Renal cortical epithelial cell (primary cell): Measurements from ENCODE around the gene ZC3H7A. TPM values are rescaled to one million over a fixed set of nuclear protein-coding genes. Genes with fewer than 3 reads are reported as not detected.
A peak's percentile ranks its signal among the peaks of the same experiment; 100 is the strongest.
"Not testable (repeated sequence)": the region's sequence is repeated elsewhere in the genome, so short reads cannot be mapped to it uniquely, and the experiment has no call there.

Experiments used
- DNase-seq: peaks from one replicate; pipeline ENCODE4 v3.0.0-alpha.2; 2011; ENCODE audit warnings: low read depth
- total RNA-seq: library from RNA; depleted of rRNA; stranded (reverse); fragments of >200 nt; gene quantifications from 2 replicates; pipeline ENCODE4 v1.2.3, GENCODE V29; 2014

Gene ZC3H7A
- total RNA-seq, 1 donor from 2014 or later = 77.0 TPM

GRCh38 chr16:11801481-11802021 is 4.5 kb upstream of the ZC3H7A start:
- DNase-seq = peak; percentile 42

GRCh38 chr16:11800382-11800718 is 3.3 kb upstream of the ZC3H7A start:
- DNase-seq = no peak

- no peak for DNase-seq
Measured at GRCh38 chr16:11799509-11800381, 2.7 kb upstream of the ZC3H7A start.

- DNase-seq = no peak
Measured at GRCh38 chr16:11799017-11799381, 1.9 kb upstream of the ZC3H7A start.

GRCh38 chr16:11797957-11798299 is 870 bp upstream of the ZC3H7A start:
- DNase-seq = peak; percentile 32

GRCh38 chr16:11796227-11797165 is 562 bp downstream of the ZC3H7A start:
- DNase-seq = peak; percentile 21

- DNase-seq = no peak
Measured at GRCh38 chr16:11795887-11796226, 1.2 kb downstream of the ZC3H7A start.

GRCh38 chr16:11794996-11795886 is 1.8 kb downstream of the ZC3H7A start:
- no peak for DNase-seq

GRCh38 chr16:11794447-11794846 is 2.6 kb downstream of the ZC3H7A start:
- DNase-seq = no peak

- no peak for DNase-seq
Measured at GRCh38 chr16:11793840-11794239, 3.2 kb downstream of the ZC3H7A start.

- no peak for DNase-seq
Measured at GRCh38 chr16:11792410-11793241, 4.4 kb downstream of the ZC3H7A start.

GRCh38 chr16:11791144-11791828 is 5.8 kb downstream of the ZC3H7A start:
- no peak for DNase-seq

GRCh38 chr16:11788914-11789313 is 8.1 kb downstream of the ZC3H7A start:
- DNase-seq = no peak

GRCh38 chr16:11784980-11785599 is 12.0 kb downstream of the ZC3H7A start:
- not testable (repeated sequence) for DNase-seq

- DNase-seq = not testable (repeated sequence)
Measured at GRCh38 chr16:11784381-11784780, 12.7 kb downstream of the ZC3H7A start.

- no peak for DNase-seq
Measured at GRCh38 chr16:11784038-11784369, 13.1 kb downstream of the ZC3H7A start.

GRCh38 chr16:11783319-11784037 is 13.6 kb downstream of the ZC3H7A start:
- DNase-seq = peak; percentile 86

GRCh38 chr16:11781773-11782172 is 15.3 kb downstream of the ZC3H7A start:
- peak; percentile 63 for DNase-seq
